ENCODE measurements around the gene XPNPEP3.

The XPNPEP3 gene

GRCh38 chr22:40950962-40951794, 94.2 kb downstream of the XPNPEP3 start, which contains the start of gene RBX1 (continued):
- TF ChIP-seq ZNF704 (tag by site-specific recombination; IDR thresholded peaks at IDR 0.05), result no peak
- no peak for TF ChIP-seq ZNF169 (tag by site-specific recombination; IDR thresholded peaks at IDR 0.05)
- TF ChIP-seq HOXC10 (CRISPR knock-in tag; IDR thresholded peaks at IDR 0.05), result no peak
- no peak for TF ChIP-seq ZNF585B (tag by site-specific recombination; IDR thresholded peaks at IDR 0.05)
- TF ChIP-seq ZNF202 (tag by site-specific recombination; IDR thresholded peaks at IDR 0.05; ENCODE audit: borderline replicate concordance), result no peak
- TF ChIP-seq ZNF654 (tag by site-specific recombination; IDR thresholded peaks at IDR 0.05; ENCODE audit: low read depth), result no peak
- TF ChIP-seq KLF10 (tag by site-specific recombination; IDR thresholded peaks at IDR 0.05), result peak; percentile 75; the same call in 1 of the 2 replicates
- TF ChIP-seq ZFP3 (tag by site-specific recombination; IDR thresholded peaks at IDR 0.05; ENCODE audit: low read depth), result no peak
- no peak for TF ChIP-seq ZNF23 (tag by site-specific recombination; IDR thresholded peaks at IDR 0.05; ENCODE audit: borderline replicate concordance)
- TF ChIP-seq ZBTB8A (tag by site-specific recombination; IDR thresholded peaks at IDR 0.05), result peak; percentile 49; the same call in 1 of the 2 replicates
- no peak for TF ChIP-seq ZFP41 (tag by site-specific recombination; IDR thresholded peaks at IDR 0.05; ENCODE audit: borderline replicate concordance)
- TF ChIP-seq ZBTB17 (tag by site-specific recombination; IDR thresholded peaks at IDR 0.05), result peak; percentile 71; the same call in 1 of the 2 replicates
- no peak for TF ChIP-seq ZNF157 (tag by site-specific recombination; IDR thresholded peaks at IDR 0.05)
- no peak for TF ChIP-seq ZNF623 (tag by site-specific recombination; IDR thresholded peaks at IDR 0.05)
- TF ChIP-seq ZNF501 (tag by site-specific recombination; IDR thresholded peaks at IDR 0.05), result no peak; the same call in 1 of the 2 replicates
- TF ChIP-seq ZNF768 (tag by site-specific recombination; IDR thresholded peaks at IDR 0.05), result no peak
- no peak for TF ChIP-seq HOXA7 (CRISPR knock-in tag; IDR thresholded peaks at IDR 0.05; ENCODE audit: borderline replicate concordance)
- no peak for TF ChIP-seq PRDM1 (tag by site-specific recombination; IDR thresholded peaks at IDR 0.05)
- no peak for TF ChIP-seq ZNF513 (tag by site-specific recombination; IDR thresholded peaks at IDR 0.05)
- no peak for TF ChIP-seq ZNF133 (tag by site-specific recombination; IDR thresholded peaks at IDR 0.05)
- TF ChIP-seq PBX3 (CRISPR knock-in tag; IDR thresholded peaks at IDR 0.05), result no peak; the same call in 1 of the 2 replicates
- TF ChIP-seq REST (tag by site-specific recombination; IDR thresholded peaks at IDR 0.05), result no peak
- no peak for TF ChIP-seq ZSCAN5A (tag by site-specific recombination; IDR thresholded peaks at IDR 0.05)
- TF ChIP-seq ZXDB (tag by site-specific recombination; IDR thresholded peaks at IDR 0.05), result peak; percentile 87
- TF ChIP-seq ZNF558 (tag by site-specific recombination; IDR thresholded peaks at IDR 0.05), result no peak
- TF ChIP-seq ZNF138 (tag by site-specific recombination; IDR thresholded peaks at IDR 0.05; ENCODE audit: borderline replicate concordance), result no peak
- no peak for TF ChIP-seq ZNF621 (tag by site-specific recombination; IDR thresholded peaks at IDR 0.05)
- TF ChIP-seq ZNF660 (tag by site-specific recombination; IDR thresholded peaks at IDR 0.05), result peak; percentile 33; the same call in 1 of the 2 replicates
- TF ChIP-seq ZNF324 (tag by site-specific recombination; IDR thresholded peaks at IDR 0.05), result peak; percentile 86
- no peak for TF ChIP-seq GLIS2 (tag by site-specific recombination; IDR thresholded peaks at IDR 0.05)
- TF ChIP-seq ZNF404 (tag by site-specific recombination; IDR thresholded peaks at IDR 0.05), result no peak
- no peak for TF ChIP-seq ZNF175 (tag by site-specific recombination; IDR thresholded peaks at IDR 0.05)
- peak; percentile 92 for TF ChIP-seq KLF9 (tag by site-specific recombination; IDR thresholded peaks at IDR 0.05; ENCODE audit: low read depth)
- TF ChIP-seq ZNF121 (tag by site-specific recombination; IDR thresholded peaks at IDR 0.05), result no peak
